A673 (cell line): ENCODE results near the gene SKA1.

Source experiments
- EZH2 ChIP-seq: fragments of 200-600 bp; sonication (generic); IDR thresholded peaks from 2 replicates; pipeline ENCODE4 v1.6.1; 2017; ENCODE audit warnings: borderline replicate concordance, low read depth, mild to moderate bottlenecking, mixed read lengths, antibody characterized with exemption, low read length; ENCODE audit not compliant: poor library complexity, severe bottlenecking
- TF ChIP-seq, protein P1 (sequence below): fragments of 300-800, 200-600 bp; sonication (generic); conservative IDR thresholded peaks from 2 replicates; pipeline ENCODE4 v1.5.1; 2017; ENCODE audit warnings: low read depth, mild to moderate bottlenecking, antibody characterized with exemption, low read length, moderate library complexity, mixed read lengths

DNA sequence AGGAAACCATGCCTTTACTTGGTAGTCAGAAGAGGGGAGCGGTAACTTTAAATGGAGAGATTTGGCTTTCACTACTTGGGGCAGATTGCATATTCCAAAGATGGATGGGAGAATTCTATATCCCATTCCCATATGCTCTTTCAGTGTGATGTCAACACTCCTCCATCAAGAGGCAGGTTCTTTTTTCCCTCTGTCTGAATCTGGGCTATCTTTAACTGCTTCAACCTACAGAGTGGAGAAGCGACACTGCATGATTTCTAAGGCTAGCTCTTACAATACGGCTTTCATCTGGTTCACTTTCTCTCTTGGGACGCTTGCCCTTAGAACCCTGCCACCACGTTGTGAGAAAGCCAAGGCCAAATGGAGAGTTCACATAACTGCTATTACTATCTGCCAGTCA lies 34.4 kb downstream of the SKA1 start:
- TF ChIP-seq, protein P1, sequence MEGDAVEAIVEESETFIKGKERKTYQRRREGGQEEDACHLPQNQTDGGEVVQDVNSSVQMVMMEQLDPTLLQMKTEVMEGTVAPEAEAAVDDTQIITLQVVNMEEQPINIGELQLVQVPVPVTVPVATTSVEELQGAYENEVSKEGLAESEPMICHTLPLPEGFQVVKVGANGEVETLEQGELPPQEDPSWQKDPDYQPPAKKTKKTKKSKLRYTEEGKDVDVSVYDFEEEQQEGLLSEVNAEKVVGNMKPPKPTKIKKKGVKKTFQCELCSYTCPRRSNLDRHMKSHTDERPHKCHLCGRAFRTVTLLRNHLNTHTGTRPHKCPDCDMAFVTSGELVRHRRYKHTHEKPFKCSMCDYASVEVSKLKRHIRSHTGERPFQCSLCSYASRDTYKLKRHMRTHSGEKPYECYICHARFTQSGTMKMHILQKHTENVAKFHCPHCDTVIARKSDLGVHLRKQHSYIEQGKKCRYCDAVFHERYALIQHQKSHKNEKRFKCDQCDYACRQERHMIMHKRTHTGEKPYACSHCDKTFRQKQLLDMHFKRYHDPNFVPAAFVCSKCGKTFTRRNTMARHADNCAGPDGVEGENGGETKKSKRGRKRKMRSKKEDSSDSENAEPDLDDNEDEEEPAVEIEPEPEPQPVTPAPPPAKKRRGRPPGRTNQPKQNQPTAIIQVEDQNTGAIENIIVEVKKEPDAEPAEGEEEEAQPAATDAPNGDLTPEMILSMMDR = no peak
- no peak for TF ChIP-seq EZH2
